Measurements from ENCODE around the gene CCNDBP1. TPM values are rescaled to one million over a fixed set of nuclear protein-coding genes. Genes with fewer than 3 reads are reported as not detected.
A peak's percentile ranks its signal among the peaks of the same experiment; 100 is the strongest.

CCNDBP1 gene
- total RNA-seq, 4 donors from 2014 or later, result 88.7 to 154 (median 110) TPM

DNA sequence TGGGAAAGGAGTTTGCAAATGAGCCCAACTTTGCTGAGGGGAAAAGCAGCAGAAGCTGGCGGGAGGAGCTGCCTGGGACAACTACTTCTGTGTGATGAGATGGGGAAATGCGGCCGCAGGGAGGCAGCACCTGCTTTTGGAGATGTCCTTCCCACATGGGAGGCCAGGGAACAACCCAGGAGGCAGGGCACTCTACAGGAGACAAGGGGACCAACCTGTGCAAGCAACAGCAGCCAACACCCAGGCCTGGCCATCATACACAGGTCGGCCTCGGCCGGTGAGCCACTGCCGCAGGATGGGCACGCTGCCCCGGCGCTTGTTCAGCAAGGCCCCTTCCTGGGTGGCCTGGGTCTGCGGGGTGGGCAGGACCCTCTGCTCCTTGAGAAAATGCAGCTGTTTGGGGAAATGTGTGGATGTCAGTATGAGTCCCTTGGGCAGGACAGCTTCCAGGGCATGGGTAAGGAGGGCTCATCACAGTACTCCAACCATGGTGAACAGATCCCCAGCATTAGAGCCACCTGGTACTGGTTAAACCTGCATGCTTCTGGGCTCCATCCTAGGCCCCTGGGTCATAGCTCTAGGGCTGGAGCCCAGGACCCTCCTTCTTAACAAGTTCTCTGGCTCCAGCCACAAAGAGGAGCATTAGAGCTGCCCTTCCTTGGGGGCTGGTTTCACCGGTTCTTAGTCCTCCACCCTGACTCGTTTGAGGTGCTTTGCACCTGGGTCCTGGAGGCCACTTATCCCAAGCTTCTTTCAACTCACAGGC is 24.0 kb downstream of the CCNDBP1 start:
- TF ChIP-seq, protein P1, sequence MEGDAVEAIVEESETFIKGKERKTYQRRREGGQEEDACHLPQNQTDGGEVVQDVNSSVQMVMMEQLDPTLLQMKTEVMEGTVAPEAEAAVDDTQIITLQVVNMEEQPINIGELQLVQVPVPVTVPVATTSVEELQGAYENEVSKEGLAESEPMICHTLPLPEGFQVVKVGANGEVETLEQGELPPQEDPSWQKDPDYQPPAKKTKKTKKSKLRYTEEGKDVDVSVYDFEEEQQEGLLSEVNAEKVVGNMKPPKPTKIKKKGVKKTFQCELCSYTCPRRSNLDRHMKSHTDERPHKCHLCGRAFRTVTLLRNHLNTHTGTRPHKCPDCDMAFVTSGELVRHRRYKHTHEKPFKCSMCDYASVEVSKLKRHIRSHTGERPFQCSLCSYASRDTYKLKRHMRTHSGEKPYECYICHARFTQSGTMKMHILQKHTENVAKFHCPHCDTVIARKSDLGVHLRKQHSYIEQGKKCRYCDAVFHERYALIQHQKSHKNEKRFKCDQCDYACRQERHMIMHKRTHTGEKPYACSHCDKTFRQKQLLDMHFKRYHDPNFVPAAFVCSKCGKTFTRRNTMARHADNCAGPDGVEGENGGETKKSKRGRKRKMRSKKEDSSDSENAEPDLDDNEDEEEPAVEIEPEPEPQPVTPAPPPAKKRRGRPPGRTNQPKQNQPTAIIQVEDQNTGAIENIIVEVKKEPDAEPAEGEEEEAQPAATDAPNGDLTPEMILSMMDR (IDR thresholded peaks at IDR 0.05), result no peak
- TF ChIP-seq POLR2A (IDR thresholded peaks at IDR 0.05), result no peak
- intact Hi-C loops (cut with DNase I), result no loop called here
- WGBS, 2 donors, result 77 to 83% methylated on average over 9 to 13 of the region's 13 CpGs
- Histone ChIP-seq H3K27ac (no peak overlapping the region), H3K4me1 (peaks cover 0 to 4% of the 10 kb centered on the region in 2 donors), H3K9me3 (no peaks in the 10 kb centered on the region), H3K27me3 (no peaks in the 10 kb centered on the region), H3K4me3 (replicated peaks in 1 of 3) (no peak overlapping the region), H3K36me3 (no peaks in the 10 kb centered on the region)
- peak in 1 of 2 donors; percentile 14 for DNase-seq

DNA sequence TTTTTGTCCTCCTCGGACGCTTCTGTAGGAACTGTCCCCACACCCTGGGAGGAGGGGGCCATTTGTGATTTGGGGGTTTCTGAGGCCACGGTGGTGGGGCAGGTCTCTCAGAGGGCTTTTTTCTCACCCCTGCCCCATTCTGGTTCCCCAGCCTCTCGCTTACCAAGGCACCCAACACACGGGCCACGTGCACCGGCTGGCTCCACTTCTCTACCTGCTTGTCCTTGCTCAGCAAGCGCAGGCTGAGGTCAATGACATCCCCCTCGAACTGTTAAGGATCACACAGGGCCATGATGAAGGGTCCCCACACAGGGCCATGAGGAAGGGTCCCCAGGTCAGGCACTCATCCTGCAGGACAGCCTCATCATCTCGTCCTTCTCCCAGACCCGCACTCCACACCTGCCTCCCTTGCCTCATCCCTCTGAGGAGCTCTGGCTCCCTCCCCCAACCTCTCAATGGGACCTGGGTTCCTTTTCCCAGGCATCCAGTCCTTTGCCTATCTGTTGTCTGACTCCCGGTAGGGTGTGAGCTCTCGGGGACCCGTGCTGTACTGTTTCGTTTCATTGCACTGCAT is 25.1 kb downstream of the CCNDBP1 start:
- no peak for DNase-seq

DNA sequence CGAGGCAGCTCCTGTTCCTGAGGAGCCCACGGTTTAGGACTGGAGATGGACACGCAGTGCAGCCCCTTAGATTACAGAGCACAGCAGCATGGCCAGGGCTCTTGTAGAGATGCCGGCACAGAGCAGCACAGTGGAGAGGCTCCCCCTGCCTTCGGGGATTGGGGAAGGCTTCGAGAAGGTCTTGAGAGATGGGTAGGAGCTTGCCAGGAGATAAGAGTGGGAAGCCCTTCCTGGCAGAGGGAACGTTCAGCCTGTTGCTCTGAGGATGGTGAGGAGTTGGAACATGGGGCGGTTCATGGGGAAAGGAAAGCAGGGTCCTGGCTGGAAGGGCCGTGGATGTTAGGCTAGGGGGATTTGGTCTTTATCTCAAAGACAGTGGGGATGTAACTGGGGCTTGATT is 25.6 kb downstream of the CCNDBP1 start:
- no peaks in the 10 kb centered on the region for H3K9me3 ChIP-seq
- no peaks in the 10 kb centered on the region for H3K27me3 ChIP-seq
- no peak overlapping the region for H3K27ac ChIP-seq
- no peak for DNase-seq
- WGBS, 2 donors, result 86 to 89% methylated on average over 9 of the region's 9 CpGs
- no peak overlapping the region for H3K4me3 ChIP-seq (replicated peaks in 1 of 3)
- TF ChIP-seq POLR2A (IDR thresholded peaks at IDR 0.05), result no peak
- TF ChIP-seq, protein P1 (IDR thresholded peaks at IDR 0.05), result no peak
- no peaks in the 10 kb centered on the region for H3K36me3 ChIP-seq
- intact Hi-C loops (cut with DNase I), result no loop called here
- peaks cover 0 to 4% of the 10 kb centered on the region in 2 donors for H3K4me1 ChIP-seq

More for the DNA sequence above, 25.1 kb downstream of the CCNDBP1 start:
- Histone ChIP-seq H3K36me3 (no peaks in the 10 kb centered on the region), H3K9me3 (no peaks in the 10 kb centered on the region), H3K27me3 (no peaks in the 10 kb centered on the region), H3K4me1 (peaks cover 0 to 4% of the 10 kb centered on the region in 2 donors), H3K4me3 (replicated peaks in 1 of 3) (no peak overlapping the region), H3K27ac (no peak overlapping the region)
- TF ChIP-seq POLR2A (IDR thresholded peaks at IDR 0.05), result no peak
- TF ChIP-seq, protein P1 (IDR thresholded peaks at IDR 0.05), result no peak
- WGBS, 2 donors, result 90% methylated on average over 15 of the region's 15 CpGs
- intact Hi-C loops (cut with DNase I), result no loop called here

DNA sequence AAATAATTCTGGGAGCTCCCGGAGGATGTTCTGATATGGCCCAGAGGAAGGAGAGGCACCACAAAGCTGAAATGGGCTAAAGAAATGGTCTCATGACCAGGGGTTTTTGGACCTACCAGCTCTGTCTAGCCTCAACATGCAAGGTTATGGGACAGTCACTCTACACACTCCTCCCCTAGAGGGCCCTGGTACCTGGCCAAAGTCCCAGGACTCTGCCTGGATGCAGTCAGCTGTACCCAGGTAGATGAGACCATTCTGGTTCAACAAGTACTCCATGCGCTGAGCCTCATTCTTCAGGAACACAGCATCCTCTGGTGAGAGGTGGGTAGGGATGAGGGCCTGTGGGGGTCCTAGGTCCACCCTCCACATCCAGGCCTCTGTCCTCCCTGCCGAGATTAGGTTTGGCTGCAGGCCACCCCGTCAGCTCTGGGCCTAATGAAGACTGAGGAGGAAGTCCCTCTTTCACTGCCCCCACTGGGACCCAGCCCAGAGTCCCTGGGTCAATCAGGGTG is 26.1 kb downstream of the CCNDBP1 start:
- Histone ChIP-seq H3K36me3 (no peaks in the 10 kb centered on the region), H3K4me1 (peaks cover 0 to 4% of the 10 kb centered on the region in 2 donors), H3K9me3 (no peaks in the 10 kb centered on the region), H3K4me3 (replicated peaks in 1 of 3) (no peak overlapping the region), H3K27me3 (no peaks in the 10 kb centered on the region), H3K27ac (no peak overlapping the region)
- intact Hi-C loops (cut with DNase I), result no loop called here
- TF ChIP-seq, protein P1 (IDR thresholded peaks at IDR 0.05), result no peak
- TF ChIP-seq POLR2A (IDR thresholded peaks at IDR 0.05), result no peak
- DNase-seq, result no peak
- 89 to 97% methylated on average over 2 to 4 of the region's 4 CpGs for WGBS, 2 donors

DNA sequence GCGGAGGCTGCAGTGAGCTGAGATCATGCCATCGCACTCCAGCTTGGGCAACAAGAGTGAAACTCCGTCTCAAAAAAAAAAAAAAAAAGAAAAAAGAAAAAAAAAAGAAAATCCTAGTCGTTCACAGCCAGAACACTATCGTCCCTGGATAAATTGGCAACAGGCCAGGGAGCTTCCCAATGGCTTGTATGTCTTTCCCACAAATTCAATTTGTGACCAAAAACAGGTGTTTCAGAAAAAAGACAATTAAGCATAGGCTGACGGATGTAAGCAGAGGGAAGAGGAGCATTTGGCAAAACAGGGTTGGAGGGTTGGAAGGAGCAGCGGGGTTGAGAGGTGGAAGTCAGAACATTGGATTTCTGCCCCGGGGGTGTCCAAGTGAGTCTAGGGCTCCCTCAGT is 27.1 kb downstream of the CCNDBP1 start:
- intact Hi-C loops (cut with DNase I), result no loop called here
- TF ChIP-seq, protein P1 (IDR thresholded peaks at IDR 0.05), result no peak
- TF ChIP-seq POLR2A (IDR thresholded peaks at IDR 0.05), result no peak
- Histone ChIP-seq H3K4me1 (peaks cover 0 to 4% of the 10 kb centered on the region in 2 donors), H3K36me3 (no peaks in the 10 kb centered on the region), H3K4me3 (replicated peaks in 1 of 3) (no peak overlapping the region), H3K27me3 (no peaks in the 10 kb centered on the region), H3K27ac (no peak overlapping the region), H3K9me3 (no peaks in the 10 kb centered on the region)
- DNase-seq, result no peak
- WGBS, 2 donors, result 81 to 84% methylated on average over 8 of the region's 8 CpGs
